Fibroblast of the aortic adventitia (primary cell): ENCODE measurements around the gene CYFIP1. TPM values are rescaled to one million over a fixed set of nuclear protein-coding genes. Genes with fewer than 3 reads are reported as not detected.

Experiments used
- DNase-seq: peaks from one replicate; pipeline ENCODE4 v3.0.0-alpha.2; 2010; ENCODE audit warnings: low read depth
- H3K4me3 ChIP-seq: 2 replicates; pipeline ENCODE4 v1.5.1; 2011; ENCODE audit warnings: low read depth, mild to moderate bottlenecking, control low read depth, low read length, moderate library complexity
- CTCF ChIP-seq: IDR thresholded peaks from 2 replicates; pipeline ENCODE4 v1.5.1; 2011; ENCODE audit warnings: mild to moderate bottlenecking, low read length, control low read depth, inconsistent platforms; ENCODE audit not compliant: insufficient read depth
- total RNA-seq: library from RNA; depleted of rRNA; stranded (reverse); fragments of >200 nt; gene quantifications from 2 replicates; pipeline ENCODE4 v1.2.3, GENCODE V29; 2012; ENCODE audit warnings: low replicate concordance

CYFIP1 gene
- total RNA-seq, 1 donor: 95.8 TPM

GRCh38 chr15:22942877-22943276 is 37.3 kb downstream of the CYFIP1 start:
- no peak for DNase-seq
- H3K4me3 ChIP-seq: no peak overlapping the region
- TF ChIP-seq CTCF: no peak

GRCh38 chr15:22942306-22942855 is 37.8 kb downstream of the CYFIP1 start:
- no peak overlapping the region for H3K4me3 ChIP-seq
- no peak for TF ChIP-seq CTCF
- DNase-seq: no peak

- no peak for TF ChIP-seq CTCF
- DNase-seq: no peak
- no peak overlapping the region for H3K4me3 ChIP-seq
These were observed 39.0 kb downstream of the CYFIP1 start for GRCh38 chr15:22941179-22941578.

GRCh38 chr15:22939652-22940061 is 40.5 kb downstream of the CYFIP1 start:
- no peak for TF ChIP-seq CTCF
- no peak overlapping the region for H3K4me3 ChIP-seq
- DNase-seq: no peak

GRCh38 chr15:22939051-22939450 is 41.1 kb downstream of the CYFIP1 start:
- no peak overlapping the region for H3K4me3 ChIP-seq
- TF ChIP-seq CTCF: no peak
- no peak for DNase-seq

- H3K4me3 ChIP-seq: no peak overlapping the region
- DNase-seq: no peak
- TF ChIP-seq CTCF: no peak
These were observed 43.3 kb downstream of the CYFIP1 start for GRCh38 chr15:22936577-22937472.

GRCh38 chr15:22933641-22934061 is 46.5 kb downstream of the CYFIP1 start:
- H3K4me3 ChIP-seq: no peak overlapping the region
- no peak for TF ChIP-seq CTCF
- DNase-seq: no peak
